Raji (cell line): ENCODE measurements around the gene PRKCE.

Experiments
- POLR2A ChIP-seq: IDR thresholded peaks from 2 replicates; pipeline ENCODE4 v1.6.1; 2011; ENCODE audit warnings: low read depth, low read length, control low read depth; ENCODE audit not compliant: insufficient read depth

The PRKCE gene

DNA sequence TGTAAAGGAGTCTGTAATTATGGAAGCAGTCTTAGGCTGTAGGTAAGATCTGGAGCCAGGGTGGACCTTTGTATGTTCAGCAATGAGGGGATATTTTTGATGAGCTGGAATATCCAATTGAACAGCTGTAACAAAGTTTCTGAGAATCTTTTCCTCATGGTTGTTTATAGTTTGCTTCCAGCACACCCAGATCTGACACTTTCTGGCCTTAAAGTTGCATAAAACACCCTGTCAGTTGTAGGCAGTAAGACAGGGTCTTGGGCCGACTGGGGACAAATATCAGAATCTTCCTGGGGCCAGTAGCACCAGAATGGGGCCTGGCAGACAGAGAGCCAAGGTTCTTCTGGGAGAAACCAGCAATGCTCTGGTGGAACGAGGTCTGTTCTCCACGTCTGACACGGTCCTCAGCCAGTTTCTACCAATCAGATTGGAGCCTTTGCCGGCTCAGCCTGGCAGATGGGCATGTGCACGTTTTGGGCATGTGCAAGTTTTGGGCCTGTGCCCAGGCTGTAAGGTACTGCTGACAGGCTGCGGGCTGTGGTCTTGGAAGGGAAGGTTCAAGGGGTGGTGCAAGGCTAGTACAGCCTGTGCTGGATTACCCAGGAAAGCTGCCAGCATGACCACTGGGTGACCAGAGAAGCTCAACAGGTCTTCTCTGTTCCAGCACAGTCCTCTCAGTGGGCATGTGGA lies 89.8 kb downstream of the PRKCE start:
- TF ChIP-seq POLR2A, result no peak

DNA sequence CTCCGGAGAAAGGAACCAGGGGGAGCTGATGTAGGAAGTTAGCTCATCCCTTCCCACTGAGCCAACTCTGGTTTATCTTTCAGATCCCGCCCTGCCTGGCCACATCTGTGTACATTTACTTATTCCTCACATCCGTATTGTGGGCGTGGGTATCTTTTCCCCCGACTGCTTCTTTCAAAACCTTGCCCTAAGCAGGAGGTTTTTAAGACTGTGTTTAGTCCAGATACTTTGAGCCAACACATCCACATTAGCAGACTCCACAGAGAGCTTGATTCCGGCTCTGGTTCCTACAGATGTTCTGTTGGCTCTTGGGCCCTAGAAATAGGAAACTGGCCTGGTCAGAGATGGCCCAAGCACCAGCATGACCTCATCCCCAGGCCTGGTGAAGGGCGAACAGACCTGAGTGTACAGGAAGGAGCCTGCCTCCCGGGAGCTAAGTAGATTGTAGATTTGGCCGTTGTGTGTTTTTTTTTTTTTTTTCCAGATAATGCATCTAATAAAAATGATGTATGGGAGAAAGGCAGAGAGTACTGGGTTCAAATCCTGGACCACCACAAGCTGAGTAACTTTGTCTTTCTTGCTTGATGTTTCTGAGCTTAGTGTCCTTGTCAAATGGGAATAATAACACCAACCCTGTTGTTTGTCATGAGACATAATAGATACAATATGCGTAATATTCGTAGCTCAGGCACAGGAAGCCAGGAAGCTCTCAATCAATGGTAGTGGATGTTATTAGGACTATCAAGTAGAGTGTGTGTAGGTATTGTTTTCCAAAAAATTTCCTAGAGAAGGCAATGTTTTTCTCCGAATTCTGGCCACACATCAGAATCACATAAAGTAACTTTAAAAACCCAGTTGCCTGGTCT lies 92.3 kb downstream of the PRKCE start:
- TF ChIP-seq POLR2A, result no peak

DNA sequence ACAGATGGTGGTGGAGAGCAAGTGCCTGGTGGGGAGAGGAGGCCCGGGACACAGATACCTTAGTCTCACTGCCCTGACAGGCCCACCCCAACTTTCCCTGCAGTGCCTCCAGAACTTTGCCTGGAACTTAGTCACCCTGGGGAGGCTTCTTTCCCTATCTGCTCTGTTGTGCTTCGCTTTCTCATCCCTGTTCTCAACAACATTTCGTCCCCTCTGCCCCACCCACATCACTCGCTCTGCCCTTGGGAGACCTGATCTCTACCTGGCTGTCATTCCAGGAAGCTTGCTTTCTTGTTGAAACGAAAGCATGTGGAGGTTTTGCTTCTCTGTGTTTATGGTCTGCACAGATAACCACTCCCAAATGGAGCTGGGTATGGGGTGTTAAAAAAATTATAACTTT lies 93.8 kb downstream of the PRKCE start:
- TF ChIP-seq POLR2A, result no peak

DNA sequence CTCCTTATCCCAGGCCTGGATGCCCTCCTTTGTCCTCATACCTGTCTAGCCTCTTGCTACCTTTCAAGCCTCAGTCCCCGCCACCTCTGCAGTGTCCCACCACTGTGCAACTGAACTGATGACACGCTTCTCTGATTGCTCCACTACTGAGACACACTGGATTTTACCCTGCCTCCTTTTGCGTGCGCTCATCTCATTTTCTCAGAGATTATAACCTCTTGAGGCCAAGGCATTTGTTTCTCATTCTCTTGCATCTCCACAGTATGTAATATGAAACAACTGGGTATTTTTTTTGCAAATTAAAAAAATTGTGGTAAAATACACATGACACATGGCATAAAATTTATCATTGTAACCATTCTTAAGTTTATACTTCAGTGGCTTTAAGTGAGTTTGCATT lies 95.4 kb downstream of the PRKCE start:
- TF ChIP-seq POLR2A, result no peak

DNA sequence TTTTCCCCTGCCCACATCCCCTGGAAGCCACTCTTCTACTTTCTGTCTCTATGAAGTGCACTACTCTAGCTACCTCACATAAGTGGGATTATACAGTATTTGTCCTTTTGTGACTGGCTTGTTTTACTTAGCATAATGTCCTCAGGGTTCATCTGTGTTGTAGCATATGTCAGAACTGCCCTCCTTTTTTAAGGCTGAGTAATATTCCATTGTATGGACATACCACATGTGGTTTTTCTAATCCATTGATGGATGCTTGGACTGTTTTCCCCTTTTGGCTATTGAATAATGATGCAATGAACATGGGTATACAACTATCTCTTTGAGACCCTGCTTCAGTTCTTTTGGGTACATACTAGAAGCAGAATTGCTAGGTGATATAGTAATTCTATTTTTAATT lies 95.9 kb downstream of the PRKCE start:
- TF ChIP-seq POLR2A, result no peak

DNA sequence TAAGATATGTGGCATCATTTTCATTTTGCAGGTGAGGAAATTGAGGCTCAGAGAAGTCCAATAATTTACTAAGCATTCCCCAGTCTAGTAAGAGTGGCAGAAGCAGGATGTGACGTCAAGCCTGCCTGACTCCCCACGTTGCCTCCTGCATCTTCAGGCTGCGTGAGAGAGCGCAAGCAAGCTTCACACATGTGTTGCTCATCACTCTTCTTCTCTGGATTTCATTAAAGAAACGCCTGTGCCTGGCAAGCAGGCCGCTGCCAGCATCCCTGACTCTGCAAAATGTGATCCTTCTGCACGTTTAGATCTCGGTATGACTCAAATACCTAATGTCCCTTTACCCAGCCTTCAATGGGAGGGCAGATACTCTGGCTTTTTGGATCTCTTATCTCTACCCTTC lies 96.8 kb downstream of the PRKCE start:
- TF ChIP-seq POLR2A, result no peak

DNA sequence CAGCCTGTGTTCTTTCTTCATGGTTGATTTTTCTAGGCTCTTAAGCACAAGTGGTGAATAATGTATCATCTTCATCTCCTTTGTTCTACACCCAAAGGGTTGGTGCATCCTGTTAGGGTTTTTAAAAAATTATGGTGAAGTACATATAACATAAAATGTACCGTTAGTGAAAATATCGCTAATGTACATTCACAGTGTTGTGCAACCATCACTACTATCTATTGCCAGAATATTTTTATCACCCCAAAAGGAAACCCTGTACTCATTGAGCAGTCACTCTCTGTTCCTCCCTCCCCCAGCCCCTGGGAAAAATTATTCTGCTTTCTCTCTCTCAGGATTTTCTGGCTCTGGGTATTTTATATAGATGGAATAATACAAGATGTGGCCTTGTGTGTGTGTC lies 98.5 kb downstream of the PRKCE start:
- no peak for TF ChIP-seq POLR2A

DNA sequence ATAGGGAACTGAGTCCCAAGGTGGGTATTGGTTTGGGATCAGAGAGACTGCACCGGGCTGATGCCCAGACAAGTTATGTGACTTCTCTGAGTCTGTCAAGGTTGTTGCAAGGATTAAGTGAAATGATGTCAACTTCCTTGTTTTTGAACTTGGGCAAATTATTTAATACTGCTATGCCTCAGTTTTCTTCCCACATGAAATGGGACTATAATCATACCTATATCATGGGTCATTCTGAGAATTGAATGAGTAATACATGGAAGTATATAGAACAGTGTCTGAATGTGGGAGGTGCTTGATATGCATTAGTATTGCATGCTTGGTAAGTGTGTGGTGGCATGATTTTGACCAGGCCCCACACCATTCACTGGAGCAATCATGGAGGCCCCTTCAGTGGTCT lies 99.0 kb downstream of the PRKCE start:
- no peak for TF ChIP-seq POLR2A

DNA sequence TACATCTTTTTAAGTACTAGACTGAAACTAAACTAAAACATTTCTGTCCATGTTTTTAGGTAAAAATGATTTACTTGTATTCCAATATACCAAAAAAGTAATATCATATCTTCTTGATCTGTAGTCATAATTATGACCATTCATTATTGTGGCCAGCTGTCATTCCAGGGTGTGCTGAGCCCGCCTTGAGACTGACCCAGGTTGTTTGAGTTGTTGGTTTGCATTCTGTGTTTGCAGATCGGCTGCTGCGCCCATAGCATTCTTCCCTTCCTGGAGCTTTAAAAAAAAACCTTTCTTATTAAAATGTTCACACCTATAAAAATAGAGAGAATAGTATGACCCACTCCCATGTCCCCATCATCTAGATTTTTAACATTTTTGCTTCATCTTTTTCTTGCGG lies 101.9 kb downstream of the PRKCE start:
- no peak for TF ChIP-seq POLR2A

DNA sequence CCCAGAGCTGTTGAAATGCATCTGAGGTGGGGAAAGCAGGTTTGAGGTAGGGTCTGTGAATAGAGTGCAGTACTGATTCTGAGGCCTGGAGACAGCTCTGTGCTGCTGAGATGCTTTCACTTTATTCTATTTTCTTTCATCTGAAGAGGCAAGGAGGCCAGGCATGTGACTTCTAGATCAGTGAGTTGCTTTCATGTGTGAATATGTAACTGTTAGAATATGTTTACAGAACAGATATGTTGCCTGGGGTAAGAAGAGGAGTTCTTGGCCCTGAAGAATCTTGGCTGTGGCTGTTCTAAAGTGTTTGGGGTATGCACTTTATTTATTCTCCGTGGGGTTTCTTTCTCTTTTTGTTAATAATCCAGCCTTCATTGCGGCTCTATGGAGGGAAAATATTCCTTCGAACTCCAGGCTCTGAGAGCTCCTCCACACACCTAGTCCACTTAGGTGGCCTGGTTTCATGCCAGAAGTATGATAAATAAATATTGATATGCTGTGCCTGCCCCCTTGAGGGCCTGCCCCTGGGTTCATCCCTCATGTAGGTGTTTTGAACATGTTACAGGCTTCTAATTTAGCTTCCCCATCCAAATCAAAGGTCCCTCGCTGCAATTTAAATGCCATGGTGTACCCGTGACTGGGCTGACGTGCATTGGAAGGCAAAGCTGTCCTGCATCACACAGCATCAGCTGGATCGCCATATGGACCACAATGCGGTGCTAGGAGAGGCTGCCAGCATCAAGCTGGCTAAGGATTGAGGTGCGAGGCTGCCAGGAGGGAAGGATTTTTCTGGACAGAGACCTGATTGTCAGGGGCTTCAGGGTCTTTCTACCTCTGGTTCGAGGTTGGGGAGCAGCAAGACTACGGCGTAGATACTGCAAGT lies 102.9 kb downstream of the PRKCE start:
- TF ChIP-seq POLR2A, result no peak

DNA sequence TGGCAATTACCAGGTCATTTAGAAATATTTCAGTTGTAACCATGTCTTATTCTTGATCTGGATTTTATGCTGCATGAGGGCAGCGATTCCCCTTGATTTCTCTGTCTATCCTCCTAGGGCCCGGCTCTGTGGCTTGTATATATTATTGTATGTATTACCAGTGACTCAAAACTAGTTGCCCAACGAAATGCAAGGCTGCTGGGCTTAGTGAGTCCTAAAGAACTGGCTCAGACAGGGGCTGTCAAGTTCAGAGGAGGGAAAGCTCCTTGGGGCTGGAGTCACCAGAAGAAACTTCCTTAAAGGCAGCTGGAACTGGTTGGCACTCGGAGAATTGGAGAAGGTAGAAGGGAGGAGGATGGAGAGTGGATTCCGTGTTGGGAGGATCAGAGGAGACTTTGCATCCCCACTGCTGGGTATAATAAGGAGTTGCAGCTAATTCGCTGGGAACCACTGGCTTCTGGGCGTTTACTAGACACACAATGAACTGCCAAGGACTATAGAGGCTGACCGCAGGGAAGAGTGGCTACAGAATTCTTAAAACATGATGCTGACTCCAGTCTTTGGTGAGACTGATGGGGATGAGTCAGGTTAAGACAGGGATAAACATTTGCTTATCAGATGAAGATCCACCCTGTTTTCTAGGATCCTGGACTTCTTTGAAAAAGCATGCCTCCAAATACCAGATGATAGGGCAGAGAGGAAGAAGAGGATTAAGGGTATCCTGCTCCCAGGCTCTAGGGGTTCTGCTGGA lies 104.3 kb downstream of the PRKCE start:
- TF ChIP-seq POLR2A, result no peak

DNA sequence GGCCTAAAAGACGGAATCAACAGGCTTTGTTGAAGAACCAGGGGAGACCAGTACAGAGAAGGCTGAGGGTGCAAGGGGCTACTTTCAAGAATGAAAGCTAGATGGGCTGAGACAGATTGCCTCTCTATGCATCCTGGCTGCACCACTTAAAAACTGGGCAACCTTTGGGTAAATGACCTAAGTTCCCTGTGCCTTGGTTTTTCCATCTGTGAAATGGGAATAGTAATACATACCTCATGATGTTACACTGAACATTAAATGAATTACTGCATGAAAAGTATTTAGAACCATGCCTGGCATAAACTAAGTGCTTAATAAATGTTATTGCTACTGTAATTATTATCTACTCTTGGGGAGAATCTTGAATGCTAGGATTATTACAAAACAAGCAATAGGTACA lies 106.5 kb downstream of the PRKCE start:
- no peak for TF ChIP-seq POLR2A

DNA sequence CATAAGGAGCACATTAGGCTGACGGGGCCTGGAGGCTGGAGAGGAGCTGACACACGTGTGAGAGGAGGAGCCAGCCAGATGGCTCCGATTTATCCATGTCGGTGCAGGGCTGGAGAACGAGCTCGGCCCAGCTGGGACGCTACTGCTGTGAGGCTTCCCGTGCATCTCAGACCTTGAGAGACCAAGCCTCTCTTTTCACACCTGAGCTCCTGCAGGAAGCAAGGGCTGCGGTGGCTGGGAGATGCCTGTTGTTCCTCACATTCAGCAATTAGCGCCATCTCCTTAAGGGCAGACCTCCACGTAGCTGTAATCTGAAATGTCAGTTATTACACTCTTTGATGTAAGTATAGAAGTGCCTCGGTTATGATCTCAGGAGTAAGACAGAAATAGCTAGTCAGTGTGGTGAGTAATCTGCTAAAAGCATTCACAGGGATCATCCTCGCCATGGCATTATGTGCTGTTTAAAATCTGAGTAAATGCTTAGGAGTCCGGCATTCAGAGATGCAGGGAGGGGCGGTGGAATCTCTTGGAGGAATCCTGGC lies 107.9 kb downstream of the PRKCE start:
- no peak for TF ChIP-seq POLR2A

DNA sequence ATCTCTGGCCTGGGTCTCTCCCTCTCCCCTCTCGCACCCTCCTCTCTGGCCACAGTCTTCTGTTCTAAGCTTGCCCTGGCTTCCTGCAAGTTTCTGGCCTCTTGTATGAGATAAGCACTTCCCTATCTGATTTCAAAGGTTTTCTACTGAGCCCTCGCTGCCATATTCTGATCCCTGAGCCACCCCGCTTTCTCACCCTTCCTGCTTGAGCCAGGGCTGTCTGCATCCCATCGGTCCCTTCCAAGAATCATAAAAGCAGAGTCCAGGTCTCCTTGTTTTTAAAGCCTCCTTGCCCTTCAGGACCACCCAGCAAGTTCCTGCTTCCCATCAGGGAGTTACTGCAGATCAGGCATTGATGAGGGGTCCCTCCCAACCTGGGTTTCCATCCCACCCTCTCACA lies 110.2 kb downstream of the PRKCE start:
- TF ChIP-seq POLR2A, result no peak

DNA sequence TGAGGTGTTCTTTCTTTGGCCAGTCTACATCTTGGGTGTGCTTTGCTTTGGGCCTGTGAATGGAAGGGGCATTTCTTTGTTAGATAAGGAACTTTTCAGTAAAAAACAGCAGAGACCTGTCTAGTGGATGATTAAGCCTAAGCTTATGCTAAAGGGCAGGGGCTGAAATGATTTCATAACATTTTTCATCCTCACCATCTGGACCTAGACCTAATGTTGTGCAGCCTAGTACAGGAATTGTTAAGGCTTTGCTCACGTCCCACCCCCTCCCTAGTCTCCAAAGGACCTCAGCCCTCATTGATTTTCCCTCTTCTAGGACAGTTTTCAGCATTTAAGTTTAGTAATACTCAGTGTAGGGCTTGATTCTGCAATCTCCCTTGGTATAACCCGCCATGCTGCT lies 111.8 kb downstream of the PRKCE start:
- no peak for TF ChIP-seq POLR2A
